T47D (cell line): Measurements from ENCODE around the gene GRXCR2.
A peak's percentile ranks its signal among the peaks of the same experiment; 100 is the strongest.

Source experiments
- DNase-seq, 2 experiments: peaks; one replicate each; pipeline versions ENCODE4 v3.0.0 to v3.0.0-alpha.2; 2011 to 2012; ENCODE audit warnings: low read depth in 1 of 2, low spot score in 1 of 2
- JUND ChIP-seq: IDR thresholded peaks from 2 replicates; pipeline ENCODE4 v1.6.1; 2012; ENCODE audit warnings: low read depth
- in situ Hi-C: cut with HindIII; loops from 2 replicates; pipeline ENCODE4 v1.10.0; 2016; ENCODE audit warnings: low sequenced_read_pairs, low pct_unique_long_range_greater_than_20kb

GRXCR2 gene

GRCh38 chr5:145872914-145873313 lies at the start of gene GRXCR2:
Gene GRXCR2, minus strand, starts transcription at chr5:145873014. Its CDS starts 46 bp downstream, at chr5:145872968.
- TF ChIP-seq JUND = no peak
- no peak for DNase-seq

GRCh38 chr5:145922059-145922458 lies 49.2 kb upstream of the GRXCR2 start:
- in situ Hi-C loops = no loop called here
- TF ChIP-seq JUND = no peak
- DNase-seq = no peak

More at GRCh38 chr5:145872914-145873313, at the start of gene GRXCR2:
- in situ Hi-C loops = no loop called here

- no peak for TF ChIP-seq JUND
- DNase-seq = no peak
- in situ Hi-C loops = no loop called here
These were observed 48.4 kb upstream of the GRXCR2 start for GRCh38 chr5:145921211-145921610.

GRCh38 chr5:145920542-145921210 lies 47.9 kb upstream of the GRXCR2 start:
- no peak for TF ChIP-seq JUND
- in situ Hi-C loops = no loop called here
- DNase-seq = no peak

- in situ Hi-C loops = no loop called here
- TF ChIP-seq JUND = no peak
- no peak for DNase-seq
These were observed 46.6 kb upstream of the GRXCR2 start for GRCh38 chr5:145919413-145919812.

GRCh38 chr5:145918397-145918796 lies 45.6 kb upstream of the GRXCR2 start:
- in situ Hi-C loops = no loop called here
- DNase-seq = no peak
- no peak for TF ChIP-seq JUND

GRCh38 chr5:145917288-145917687 lies 44.5 kb upstream of the GRXCR2 start:
- in situ Hi-C loops = no loop called here
- no peak; the same call in 1 of the 2 replicates for TF ChIP-seq JUND
- no peak for DNase-seq

GRCh38 chr5:145915970-145916638 lies 43.3 kb upstream of the GRXCR2 start:
- no peak for DNase-seq
- no peak for TF ChIP-seq JUND
- in situ Hi-C loops = no loop called here

GRCh38 chr5:145913701-145914100 lies 40.9 kb upstream of the GRXCR2 start:
- no peak for TF ChIP-seq JUND
- DNase-seq = no peak
- in situ Hi-C loops = no loop called here

- in situ Hi-C loops = no loop called here
- no peak for TF ChIP-seq JUND
- DNase-seq = peak in 1 of 2 experiments; percentile 37
These were observed 39.8 kb upstream of the GRXCR2 start for GRCh38 chr5:145912594-145912993.

GRCh38 chr5:145912019-145912418 lies 39.2 kb upstream of the GRXCR2 start:
- TF ChIP-seq JUND = no peak
- DNase-seq = no peak
- in situ Hi-C loops = no loop called here

- no peak for DNase-seq
- TF ChIP-seq JUND = no peak
- in situ Hi-C loops = no loop called here
These were observed 38.4 kb upstream of the GRXCR2 start for GRCh38 chr5:145911164-145911563.

GRCh38 chr5:145908206-145908960 lies 35.6 kb upstream of the GRXCR2 start:
- in situ Hi-C loops = no loop called here
- peak in 1 of 2 experiments; percentile 68 for DNase-seq
- no peak for TF ChIP-seq JUND
